ENCODE data around the gene OTX1.

GRCh38 chr2:63064661-63065060 lies 14.0 kb downstream of the OTX1 start:
- TF ChIP-seq CTCF (conservative IDR thresholded peaks at IDR 0.05) (no peak), ZFX (IDR thresholded peaks at IDR 0.05) (no peak)

Measured in C4-2B (cell line).